Measurements from ENCODE around the gene FKBP3. TPM values are rescaled to one million over a fixed set of nuclear protein-coding genes. Genes with fewer than 3 reads are reported as not detected.

The FKBP3 gene
- 39.4 and 53.5 TPM in 2 replicates for total RNA-seq (2021)
- percentile 72 among the genes with signal in this experiment for Bru-seq, nascent RNA
- percentile 78 among the genes with signal in this experiment for BruChase-seq, experiment 1, labeled RNA remaining after a 2-hour chase
- BruChase-seq, experiment 2, labeled RNA remaining after a 6-hour chase, result percentile 86 among the genes with signal in this experiment
- long read RNA-seq, transcript FKBP3-202 (7 exons, 1,346 nt), result major isoform, 142 of 153 reads
- long read RNA-seq, partial matches to known transcripts, result 2 of 153 reads
- long read RNA-seq, other reads (novel, unspliced or antisense), result 9 of 153 reads

DNA sequence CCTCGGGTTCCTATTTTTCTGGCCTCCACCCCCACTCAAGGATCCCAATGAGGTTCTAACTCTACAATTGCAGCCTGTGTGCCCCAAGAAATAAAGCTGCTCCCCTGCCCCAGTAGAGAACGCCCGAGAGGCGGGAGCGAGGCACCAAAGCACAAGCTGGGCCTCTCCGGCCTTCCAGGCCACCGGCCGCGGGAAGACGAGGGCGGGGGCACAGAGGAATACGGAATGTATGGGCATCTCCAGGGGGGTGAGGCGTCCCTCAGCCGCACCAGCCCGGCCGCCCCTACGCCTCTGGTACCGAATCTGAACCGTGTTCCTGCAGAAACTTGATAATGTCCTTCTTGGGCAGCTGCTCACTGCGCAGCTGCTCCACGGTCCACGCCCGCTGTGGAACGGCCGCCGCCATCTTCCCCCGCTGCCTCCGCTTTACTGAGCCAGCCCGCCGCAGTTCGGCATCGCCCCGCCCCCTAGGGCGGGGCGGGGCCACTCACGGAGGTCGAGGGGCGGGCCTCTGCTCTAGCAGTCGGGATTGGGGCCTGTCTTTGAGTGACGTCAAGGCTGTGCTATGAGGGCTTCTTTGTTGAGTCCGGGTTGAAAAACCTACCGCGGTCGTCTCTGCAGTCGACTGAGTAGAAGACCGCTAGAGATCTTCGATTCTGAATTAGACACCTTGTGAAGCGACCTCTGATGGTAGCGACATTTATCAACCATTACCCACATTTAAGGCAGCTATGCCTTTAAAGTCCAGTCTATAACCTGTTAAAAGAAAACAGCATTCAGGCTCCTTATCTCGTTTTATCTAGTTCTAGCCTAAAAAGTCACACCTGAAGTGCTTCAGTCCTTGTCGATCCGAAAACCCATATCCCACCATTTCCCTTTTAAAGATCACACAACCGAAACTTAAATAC is at the start of gene FKBP3:
Gene FKBP3 (minus strand): TSS at position 431 of the 908 bp plus-strand sequence. CDS start 25 bp downstream, at position 406.
- Histone ChIP-seq H3K9me3 (ENCODE audit: insufficient read depth, low read depth) (no peaks in the 10 kb centered on the region), H2AFZ (peak within 1 kb of the TSS; percentile 96), H3K36me3 (ENCODE audit: low read depth) (0 out of 2 replicates have a peak, but pooled peaks cover 3% of the 10 kb centered on the region), H3K4me3 (peak within 1 kb of the TSS; percentile 94), H3K9me2 (ENCODE audit: insufficient read depth) (no peaks in the 10 kb centered on the region), H3K79me2 (ENCODE audit: low read depth) (peaks cover 57% of the 10 kb centered on the region), H3K4me2 (peak within 1 kb of the TSS; percentile 89), H3F3A (ENCODE audit: insufficient read depth, low read depth) (peaks cover 7% of the 10 kb centered on the region; the same call in 1 of the 2 replicates), H3K4me1 (replicated peaks; ENCODE audit: insufficient read depth) (peaks cover 27% of the 10 kb centered on the region), H3K27ac (peak within 1 kb of the TSS; percentile 72), H3K27me3 (ENCODE audit: insufficient read depth, low read depth) (no peaks in the 10 kb centered on the region), H4K20me1 (ENCODE audit: insufficient read depth) (0 out of 2 replicates have a peak, but pooled peaks cover 3% of the 10 kb centered on the region)
- no TSS peak for BruUV-seq (replicated peaks)
- CTCF ChIA-PET, result no interaction called here
- intact Hi-C loops (cut with micrococcal nuclease; ENCODE audit: unreplicated experiment), result loop anchor here (1.0 to 5.0 kb wide), 3 partner anchors 119 to 237 kb away; partner anchors contain the start of genes MIS18BP1 and TOGARAM1
- peak; percentile 91 to 98 for DNase-seq
- TF ChIP-seq EZH2 (IDR thresholded peaks at IDR 0.05; ENCODE audit: low read depth), result no peak
- TF ChIP-seq CTCF (conservative IDR thresholded peaks at IDR 0.05), result peak; percentile 22; the same call in 1 of the 2 replicates
- POLR2A ChIA-PET (ENCODE audit: unreplicated experiment), result interaction anchor here (0.5 to 0.6 kb wide), 3 partner anchors 17 to 172 kb away, joined by 5 to 12 read pairs (median 7); partner anchors contain the start of genes KLHL28 and TOGARAM1

GRCh38 chr14:45181806-45182205 is 47.5 kb upstream of the FKBP3 start:
- H3K27ac ChIP-seq, result no peak overlapping the region
- H3K79me2 ChIP-seq (ENCODE audit: low read depth), result no peaks in the 10 kb centered on the region
- no peak for DNase-seq
- intact Hi-C loops (cut with micrococcal nuclease; ENCODE audit: unreplicated experiment), result no loop called here
- H3K27me3 ChIP-seq (ENCODE audit: insufficient read depth, low read depth), result no peaks in the 10 kb centered on the region
- H3F3A ChIP-seq (ENCODE audit: insufficient read depth, low read depth), result no peaks in the 10 kb centered on the region
- CTCF ChIA-PET, result no interaction called here
- H4K20me1 ChIP-seq (ENCODE audit: insufficient read depth), result no peaks in the 10 kb centered on the region
- no TSS peak for BruUV-seq (replicated peaks)
- H2AFZ ChIP-seq, result no peak overlapping the region
- 0 out of 2 replicates have a peak, but pooled peaks cover 4% of the 10 kb centered on the region for H3K36me3 ChIP-seq (ENCODE audit: low read depth)
- H3K4me3 ChIP-seq, result no peak overlapping the region
- H3K4me2 ChIP-seq, result no peak overlapping the region
- no peaks in the 10 kb centered on the region for H3K4me1 ChIP-seq (replicated peaks; ENCODE audit: insufficient read depth)
- no peaks in the 10 kb centered on the region for H3K9me3 ChIP-seq (ENCODE audit: insufficient read depth, low read depth)
- POLR2A ChIA-PET (ENCODE audit: unreplicated experiment), result no interaction called here
- H3K9me2 ChIP-seq (ENCODE audit: insufficient read depth), result no peaks in the 10 kb centered on the region
- TF ChIP-seq CTCF (conservative IDR thresholded peaks at IDR 0.05) (no peak), EZH2 (IDR thresholded peaks at IDR 0.05; ENCODE audit: low read depth) (no peak)

- Histone ChIP-seq H3K4me3 (no peak overlapping the region), H3K79me2 (ENCODE audit: low read depth) (no peaks in the 10 kb centered on the region), H3K9me2 (ENCODE audit: insufficient read depth) (no peaks in the 10 kb centered on the region), H3K4me2 (no peak overlapping the region), H4K20me1 (ENCODE audit: insufficient read depth) (no peaks in the 10 kb centered on the region), H3K27ac (no peak overlapping the region), H3K4me1 (replicated peaks; ENCODE audit: insufficient read depth) (no peaks in the 10 kb centered on the region), H3F3A (ENCODE audit: insufficient read depth, low read depth) (no peaks in the 10 kb centered on the region), H3K36me3 (ENCODE audit: low read depth) (0 out of 2 replicates have a peak, but pooled peaks cover 4% of the 10 kb centered on the region), H3K27me3 (ENCODE audit: insufficient read depth, low read depth) (no peaks in the 10 kb centered on the region), H2AFZ (no peak overlapping the region), H3K9me3 (ENCODE audit: insufficient read depth, low read depth) (no peaks in the 10 kb centered on the region)
- ChIA-PET POLR2A (ENCODE audit: unreplicated experiment) (no interaction called here), CTCF (no interaction called here)
- intact Hi-C loops (cut with micrococcal nuclease; ENCODE audit: unreplicated experiment), result no loop called here
- TF ChIP-seq EZH2 (IDR thresholded peaks at IDR 0.05; ENCODE audit: low read depth), result no peak
- TF ChIP-seq CTCF (conservative IDR thresholded peaks at IDR 0.05), result no peak
- BruUV-seq (replicated peaks), result no TSS peak
- DNase-seq, result no peak
These were observed 47.0 kb upstream of the FKBP3 start for GRCh38 chr14:45181329-45181728.
